ENCODE measurements around the gene EMC9.
"Not testable (repeated sequence)": the region's sequence is repeated elsewhere in the genome, so short reads cannot be mapped to it uniquely, and the experiment has no call there.

The EMC9 gene

GRCh38 chr14:24108336-24108874, 33.0 kb downstream of the EMC9 start:
- DNase-seq (ENCODE audit: low spot score), result no peak

DNA sequence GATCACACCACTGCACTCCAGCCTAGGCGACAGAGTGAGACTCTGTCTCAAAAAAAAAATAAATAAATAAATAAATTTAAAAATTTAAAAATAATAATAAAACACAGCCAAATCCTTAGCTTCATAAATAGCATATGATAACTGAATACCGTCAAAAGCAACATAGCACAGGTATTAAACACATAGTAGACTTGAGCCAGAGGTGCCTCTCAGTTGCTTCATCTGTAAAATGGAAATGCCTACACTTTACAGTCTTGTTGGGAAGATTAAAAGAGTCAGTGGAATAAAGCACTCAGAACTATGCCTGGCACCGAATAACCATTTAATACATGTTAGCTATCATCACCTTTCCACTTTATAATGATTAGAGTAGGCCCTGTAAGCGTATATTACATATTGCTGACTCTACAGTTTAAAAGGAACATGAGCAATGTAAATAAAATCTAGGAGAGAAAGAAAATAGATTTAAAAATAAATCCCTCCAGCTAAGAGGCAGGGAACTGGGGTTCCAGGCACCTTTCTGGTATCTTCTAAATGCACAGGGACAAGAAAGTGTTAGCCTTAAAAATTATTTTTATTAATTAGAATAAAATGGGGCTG, 34.6 kb downstream of the EMC9 start:
- DNase-seq (ENCODE audit: low spot score), result no peak

DNA sequence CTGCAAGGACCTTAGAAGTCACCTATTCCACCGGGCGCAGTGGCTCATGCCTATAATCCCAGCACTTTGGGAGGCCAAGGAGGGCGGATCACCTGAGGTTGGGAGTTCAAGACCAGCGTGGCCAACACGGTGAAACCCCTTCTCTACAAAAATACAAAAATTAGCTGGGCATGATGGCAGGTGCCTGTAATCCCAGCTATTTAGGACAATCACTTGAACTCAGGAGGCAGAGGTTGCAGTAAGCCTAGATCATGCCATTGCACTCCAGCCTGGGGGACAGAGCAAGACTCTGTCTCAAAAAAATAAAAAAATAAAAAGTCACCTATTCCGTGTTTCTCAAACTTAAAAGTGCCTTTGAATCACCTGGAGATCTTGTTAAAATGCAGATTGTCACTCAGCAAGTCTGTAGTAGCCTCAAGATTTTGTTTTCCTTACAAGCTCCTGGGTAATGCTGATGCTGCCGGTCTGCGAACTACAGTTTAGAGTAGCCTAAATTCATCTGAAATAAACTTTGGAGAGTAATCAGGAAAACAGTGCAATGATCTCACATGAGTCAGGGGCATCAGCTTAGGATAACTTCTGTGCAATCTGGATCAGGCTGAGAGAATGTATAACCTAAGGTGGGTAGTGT, 35.7 kb downstream of the EMC9 start:
- DNase-seq (ENCODE audit: low spot score), result not testable (repeated sequence)

- DNase-seq (ENCODE audit: low spot score), result no peak
Measured at GRCh38 chr14:24103451-24103850, 37.9 kb downstream of the EMC9 start.

DNA sequence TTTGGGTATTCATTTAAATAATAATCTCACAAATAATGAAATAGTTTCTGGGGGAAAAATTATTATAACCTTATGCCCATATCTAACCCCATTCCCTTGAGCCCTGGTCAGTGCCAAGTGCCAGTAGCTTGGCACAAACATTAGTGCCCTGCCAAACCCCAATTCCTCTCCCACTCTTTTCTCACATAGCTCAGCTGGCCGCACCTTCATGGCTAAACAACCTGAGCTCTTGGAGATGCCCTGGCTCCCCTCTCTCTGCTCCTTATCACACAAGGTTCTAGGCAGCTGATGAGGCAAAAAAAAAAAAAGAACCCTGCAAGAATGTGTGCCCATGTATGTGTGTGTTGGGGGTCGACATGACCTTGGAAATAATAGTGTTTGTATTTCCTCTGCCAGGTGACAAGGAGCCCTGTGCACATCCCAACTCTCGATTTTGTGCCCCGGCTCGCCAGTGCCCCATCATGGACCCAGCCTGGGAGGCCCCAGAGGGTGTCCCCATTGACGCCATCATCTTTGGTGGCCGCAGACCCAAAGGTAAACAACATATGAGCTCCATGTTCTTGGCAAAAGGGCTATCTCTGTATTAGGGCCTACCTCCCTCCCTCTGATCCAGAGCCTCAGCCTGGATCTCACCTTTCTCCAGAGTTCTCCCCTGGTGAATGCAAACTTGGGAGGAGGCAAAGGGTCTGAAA, 38.9 kb downstream of the EMC9 start:
- no peak for DNase-seq (ENCODE audit: low spot score)

DNA sequence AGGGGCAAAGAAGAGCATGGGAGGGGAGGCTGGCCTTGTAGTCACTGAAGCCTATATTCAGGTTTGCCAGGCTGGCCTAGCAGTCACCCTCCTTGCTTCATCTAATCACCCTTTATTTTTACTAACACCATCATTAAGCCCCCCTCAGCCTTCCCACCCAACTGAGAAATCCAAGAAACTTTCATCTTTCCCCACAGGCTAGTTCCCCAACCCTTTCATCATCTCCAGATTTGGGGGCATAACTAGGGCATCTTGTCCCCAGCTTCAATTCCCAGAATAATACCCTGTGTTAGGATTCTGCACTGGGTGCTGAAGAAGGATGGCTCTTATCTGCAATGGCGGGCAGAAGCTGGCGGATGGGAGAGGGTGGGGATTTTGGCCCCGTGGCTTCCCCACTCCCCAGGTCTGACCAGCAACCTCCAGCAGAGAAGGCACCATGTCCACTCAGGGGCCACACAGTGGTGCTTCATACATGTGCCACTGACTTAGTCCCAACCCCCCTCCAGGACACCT, 40.4 kb downstream of the EMC9 start:
- DNase-seq (ENCODE audit: low spot score), result no peak

DNA sequence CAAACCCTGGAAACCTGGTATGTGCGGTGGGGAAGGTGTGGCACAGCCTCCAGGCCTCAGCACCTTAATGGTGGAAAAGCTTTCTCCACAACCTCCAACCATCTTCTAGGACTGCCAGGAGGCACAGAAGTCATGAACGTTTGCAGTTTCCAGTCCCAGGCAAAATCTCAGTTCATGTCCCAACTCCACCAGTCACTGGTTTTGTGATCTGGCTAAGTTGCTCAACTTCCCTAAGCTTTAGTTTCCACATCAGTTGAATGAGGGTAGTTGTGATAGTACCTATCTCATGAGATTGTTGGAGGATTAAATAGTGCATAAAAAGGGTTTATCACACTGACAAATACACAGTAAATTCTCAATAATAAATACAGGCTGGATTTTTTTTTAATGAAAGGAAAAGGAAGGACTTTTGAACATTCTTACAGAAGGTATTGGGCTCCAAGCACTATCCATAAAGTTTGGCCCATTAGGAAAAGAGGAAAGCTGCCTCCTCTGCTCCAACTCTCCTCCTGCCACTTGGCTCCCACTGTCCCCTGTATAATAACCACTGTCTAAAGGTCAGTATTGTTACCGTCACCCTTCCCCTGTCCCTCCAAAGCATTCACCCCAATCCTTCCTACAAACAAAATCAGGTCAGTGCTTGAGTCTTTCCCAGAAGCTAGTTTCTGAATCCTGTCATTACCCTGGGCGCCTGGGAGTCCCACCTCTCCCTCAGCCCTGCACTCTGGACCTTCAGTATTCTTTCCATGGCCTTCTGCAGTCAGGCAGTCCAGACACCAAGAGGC, 41.0 kb downstream of the EMC9 start:
- no peak for DNase-seq (ENCODE audit: low spot score)

GRCh38 chr14:24098927-24099813, 42.2 kb downstream of the EMC9 start:
- DNase-seq (ENCODE audit: low spot score), result peak; percentile 43

DNA sequence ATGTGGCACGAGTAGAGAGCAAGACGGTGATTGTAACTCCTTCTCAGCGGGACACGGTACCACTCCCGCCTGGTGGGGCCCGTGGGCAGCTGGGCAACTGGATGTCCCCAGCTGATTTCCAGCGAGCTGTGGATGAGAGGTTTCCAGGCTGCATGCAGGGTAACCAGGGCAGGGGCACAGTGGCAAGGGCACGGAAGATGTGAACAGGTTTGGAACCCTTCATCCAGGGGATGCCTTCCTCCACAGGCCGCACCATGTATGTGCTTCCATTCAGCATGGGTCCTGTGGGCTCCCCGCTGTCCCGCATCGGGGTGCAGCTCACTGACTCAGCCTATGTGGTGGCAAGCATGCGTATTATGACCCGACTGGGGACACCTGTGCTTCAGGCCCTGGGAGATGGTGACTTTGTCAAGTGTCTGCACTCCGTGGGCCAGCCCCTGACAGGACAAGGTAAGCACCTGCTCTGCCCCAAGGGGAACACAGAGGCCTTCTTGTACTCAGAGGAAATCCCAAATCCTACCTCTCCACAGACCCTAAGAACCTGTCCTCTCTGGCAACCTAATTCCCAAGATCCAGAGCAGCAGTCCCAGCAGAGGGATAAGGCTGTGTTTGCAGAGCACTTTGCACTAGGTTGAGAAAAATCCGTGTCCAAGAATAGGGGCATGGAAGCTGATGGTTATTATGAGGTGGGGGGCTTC, 43.0 kb downstream of the EMC9 start:
- DNase-seq (ENCODE audit: low spot score), result no peak

GRCh38 chr14:24096545-24097181, 44.7 kb downstream of the EMC9 start:
- no peak for DNase-seq (ENCODE audit: low spot score)

GRCh38 chr14:24095271-24096068, 45.9 kb downstream of the EMC9 start:
- no peak for DNase-seq (ENCODE audit: low spot score)

GRCh38 chr14:24094841-24095270, 46.5 kb downstream of the EMC9 start:
- DNase-seq (ENCODE audit: low spot score), result no peak

- peak; percentile 68 for DNase-seq (ENCODE audit: low spot score)
Measured at GRCh38 chr14:24093901-24094840, 47.2 kb downstream of the EMC9 start, which contains the start of gene PCK2. Gene PCK2 (plus strand): TSS chr14:24094311. CDS start chr14:24094406, 95 bp downstream.

DNA sequence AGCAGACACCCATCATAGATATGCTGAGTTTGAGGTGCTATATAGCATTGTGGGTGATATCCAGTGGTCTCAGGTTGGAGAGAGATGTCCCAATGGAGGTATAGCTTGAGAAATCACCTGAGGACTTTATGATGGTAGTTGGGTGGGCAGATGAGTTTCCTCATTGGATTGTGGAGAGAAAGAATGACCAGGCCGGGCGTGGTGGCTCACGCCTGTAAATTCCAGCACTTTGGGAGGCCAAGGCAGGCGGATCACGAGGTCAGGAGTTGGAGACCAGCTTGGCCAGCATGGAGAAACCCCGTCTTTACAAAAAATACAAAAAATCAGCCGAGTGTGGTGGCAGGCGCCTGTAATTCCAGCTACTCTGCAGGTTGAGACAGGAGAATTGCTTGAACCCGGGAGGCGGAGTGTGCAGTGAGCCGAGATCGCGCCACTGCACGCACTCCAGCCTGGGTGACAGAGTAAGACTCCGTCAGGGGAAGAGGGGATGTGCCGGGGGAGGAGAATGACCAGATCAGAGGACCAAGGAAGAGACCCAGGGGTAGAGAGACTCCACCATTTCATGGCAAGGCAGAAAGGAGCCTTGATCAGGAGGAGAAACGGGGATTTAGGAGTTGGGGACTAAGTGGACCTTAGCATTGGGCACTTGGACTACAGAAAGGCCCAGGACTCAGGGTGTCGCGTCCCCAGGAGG, 48.0 kb downstream of the EMC9 start:
- DNase-seq (ENCODE audit: low spot score), result no peak

DNA sequence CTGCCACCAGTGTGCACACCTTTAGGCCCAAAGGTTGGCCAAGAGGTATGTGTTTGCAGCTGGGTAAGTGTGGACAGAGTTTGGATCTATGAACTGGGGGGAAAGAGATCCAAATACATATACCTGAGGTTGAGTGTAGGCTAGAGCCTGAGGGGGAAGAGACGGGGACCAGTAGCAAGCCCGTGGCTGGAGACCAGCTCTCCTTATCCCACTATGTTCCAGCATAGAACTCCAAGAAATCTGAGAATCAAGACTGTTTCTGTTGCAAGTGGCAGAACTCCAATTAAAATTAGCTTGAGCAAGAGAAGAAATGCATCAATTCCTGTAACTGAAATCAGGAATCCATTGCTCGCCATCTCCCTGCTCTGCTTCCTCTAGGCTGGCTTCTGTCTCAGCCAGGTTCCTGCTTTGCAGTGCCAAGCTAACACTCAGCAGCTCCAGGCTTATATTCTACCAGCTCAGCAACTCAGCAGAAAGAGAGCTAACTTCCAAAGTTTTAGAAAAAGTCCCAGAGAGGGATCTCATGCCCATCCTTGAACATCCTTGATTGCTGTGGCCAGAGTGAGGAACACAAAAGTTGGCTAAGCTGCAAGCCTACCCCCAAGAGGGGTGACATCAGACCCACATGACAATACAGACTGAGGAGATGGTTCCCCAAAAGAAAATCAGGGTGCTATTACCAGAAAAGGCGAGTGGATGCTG, 48.7 kb downstream of the EMC9 start:
- no peak for DNase-seq (ENCODE audit: low spot score)

DNA sequence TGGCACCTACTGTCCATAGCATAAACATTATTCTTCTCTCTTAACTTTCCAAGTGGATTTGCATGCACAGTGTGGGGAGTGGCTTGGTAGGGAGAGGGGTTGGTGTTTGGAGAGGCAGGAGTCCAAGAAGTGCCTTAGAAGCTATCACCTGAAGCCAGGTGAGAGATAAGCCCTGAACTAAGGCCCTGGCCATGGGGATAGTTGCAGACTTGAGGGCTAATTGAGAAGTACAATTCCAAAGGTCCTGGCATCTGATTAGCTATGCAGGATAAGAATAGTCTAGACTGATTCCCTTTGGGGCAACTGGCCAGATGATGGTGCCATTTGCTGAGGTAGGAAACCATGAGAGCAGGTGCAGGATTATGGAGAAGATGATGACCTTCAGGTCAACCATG, 49.3 kb downstream of the EMC9 start:
- no peak for DNase-seq (ENCODE audit: low spot score)

GRCh38 chr14:24089890-24090289, 51.5 kb downstream of the EMC9 start:
- no peak for DNase-seq (ENCODE audit: low spot score)

All from globus pallidus (tissue), 1 donor.